Measurements from ENCODE around the gene BYSL.
"Not testable (repeated sequence)": the region's sequence is repeated elsewhere in the genome, so short reads cannot be mapped to it uniquely, and the experiment has no call there.

BYSL gene

DNA sequence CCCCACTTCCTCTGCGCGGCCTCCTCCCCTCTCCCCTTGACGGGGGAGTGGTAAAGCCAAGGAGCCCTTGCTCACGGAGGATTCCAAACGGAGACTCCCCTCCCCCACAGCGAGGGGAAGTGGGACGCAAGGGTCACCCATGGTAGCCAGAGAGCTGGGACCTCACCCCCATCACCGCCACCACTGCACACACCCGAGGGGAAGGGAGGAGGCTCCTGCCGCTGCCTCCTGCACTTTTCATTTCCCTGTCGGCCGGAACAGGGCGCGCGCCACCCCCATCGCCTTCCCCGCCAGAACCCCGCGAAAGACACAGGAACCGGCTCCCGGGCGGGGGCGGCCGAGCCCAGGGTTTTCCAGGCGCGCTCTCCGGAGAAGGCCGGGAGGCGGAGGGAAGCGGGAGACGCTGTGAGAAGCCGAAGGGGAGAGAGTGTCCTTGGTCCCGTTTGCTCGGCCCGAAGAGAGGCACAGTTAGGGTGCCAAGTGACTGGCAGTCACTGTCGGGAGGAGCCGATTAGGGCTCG lies 19.5 kb downstream of the BYSL start:
- H3K36me3 ChIP-seq (replicated peaks; ENCODE audit: low read depth, low read length) = peaks cover 5% of the 10 kb centered on the region
- H3K79me2 ChIP-seq (ENCODE audit: low read length) = peaks cover 13% of the 10 kb centered on the region; the same call in 1 of the 2 replicates
- H3K27ac ChIP-seq (ENCODE audit: low read length) = no peak overlapping the region
- H3K27me3 ChIP-seq (ENCODE audit: low read depth, low read length) = no peaks in the 10 kb centered on the region
- peak overlapping the region; percentile 79 for H3K9ac ChIP-seq (ENCODE audit: low read length)
- H2AFZ ChIP-seq (ENCODE audit: low read depth, low read length) = peak overlapping the region; percentile 44; the same call in 1 of the 2 replicates
- H3K9me3 ChIP-seq (ENCODE audit: insufficient read depth, low read length) = no peaks in the 10 kb centered on the region
- peaks cover 17% of the 10 kb centered on the region for H3K4me1 ChIP-seq (ENCODE audit: low read length)
- peak overlapping the region; percentile 85 for H3K4me2 ChIP-seq (ENCODE audit: low read length)
- H4K20me1 ChIP-seq (ENCODE audit: insufficient read depth, low read length) = peaks cover 6% of the 10 kb centered on the region
- TF ChIP-seq, protein P1, sequence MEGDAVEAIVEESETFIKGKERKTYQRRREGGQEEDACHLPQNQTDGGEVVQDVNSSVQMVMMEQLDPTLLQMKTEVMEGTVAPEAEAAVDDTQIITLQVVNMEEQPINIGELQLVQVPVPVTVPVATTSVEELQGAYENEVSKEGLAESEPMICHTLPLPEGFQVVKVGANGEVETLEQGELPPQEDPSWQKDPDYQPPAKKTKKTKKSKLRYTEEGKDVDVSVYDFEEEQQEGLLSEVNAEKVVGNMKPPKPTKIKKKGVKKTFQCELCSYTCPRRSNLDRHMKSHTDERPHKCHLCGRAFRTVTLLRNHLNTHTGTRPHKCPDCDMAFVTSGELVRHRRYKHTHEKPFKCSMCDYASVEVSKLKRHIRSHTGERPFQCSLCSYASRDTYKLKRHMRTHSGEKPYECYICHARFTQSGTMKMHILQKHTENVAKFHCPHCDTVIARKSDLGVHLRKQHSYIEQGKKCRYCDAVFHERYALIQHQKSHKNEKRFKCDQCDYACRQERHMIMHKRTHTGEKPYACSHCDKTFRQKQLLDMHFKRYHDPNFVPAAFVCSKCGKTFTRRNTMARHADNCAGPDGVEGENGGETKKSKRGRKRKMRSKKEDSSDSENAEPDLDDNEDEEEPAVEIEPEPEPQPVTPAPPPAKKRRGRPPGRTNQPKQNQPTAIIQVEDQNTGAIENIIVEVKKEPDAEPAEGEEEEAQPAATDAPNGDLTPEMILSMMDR (IDR thresholded peaks at IDR 0.05; ENCODE audit: low read depth, low read length) = peak; percentile 14; the same call in 1 of the 2 replicates
- TF ChIP-seq EZH2phosphoT487 (IDR thresholded peaks at IDR 0.05; ENCODE audit: low read depth) = no peak
- H3K4me3 ChIP-seq (ENCODE audit: low read length) = peak overlapping the region; percentile 90

DNA sequence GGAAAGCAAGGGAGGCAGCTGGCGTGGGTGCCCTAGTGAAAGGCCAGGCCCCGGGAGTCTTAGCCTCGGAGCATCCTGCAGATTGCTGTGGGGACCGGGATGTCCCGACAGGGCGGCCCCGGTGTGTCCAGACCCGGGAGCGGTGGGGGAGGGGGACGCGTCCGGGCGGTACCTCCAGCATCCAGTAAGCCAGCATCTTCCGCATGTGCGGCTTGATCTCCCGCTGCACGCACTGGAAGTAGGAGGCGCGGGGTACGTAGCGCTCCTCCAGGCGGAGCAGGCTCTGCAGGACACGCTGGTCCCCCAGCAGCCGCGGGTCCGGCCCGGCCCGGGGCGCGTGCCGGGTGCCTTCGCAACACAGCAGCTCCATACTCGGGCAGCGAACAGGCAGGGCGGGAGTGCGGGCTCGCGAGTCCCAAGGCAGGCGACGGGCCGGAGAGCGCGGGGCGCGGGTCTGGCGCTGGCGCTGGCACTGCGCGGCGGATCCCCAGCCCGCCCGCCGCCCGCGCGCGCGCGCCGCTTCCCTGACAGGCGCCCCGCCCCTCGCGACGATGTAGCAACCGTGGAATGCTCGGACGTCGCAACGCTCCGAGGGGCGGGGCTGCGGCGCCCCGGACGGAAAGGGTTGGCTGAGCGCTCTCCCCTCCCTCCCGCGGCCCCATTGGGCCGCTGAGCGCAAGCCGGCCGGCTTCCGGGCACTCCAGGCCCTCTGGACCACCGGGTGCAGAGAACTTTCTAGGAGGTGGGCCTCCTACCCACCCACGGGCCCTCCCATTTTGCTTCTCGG lies 20.2 kb downstream of the BYSL start, which contains the start of gene CCND3:
TSS of gene CCND3 (minus strand) at position 529 of the 787 bp plus-strand sequence. CDS start at position 370, 159 bp downstream.
- Histone ChIP-seq H3K36me3 (replicated peaks; ENCODE audit: low read depth, low read length) (peaks cover 4% of the 10 kb centered on the region), H3K79me2 (ENCODE audit: low read length) (peaks cover 13% of the 10 kb centered on the region; the same call in 1 of the 2 replicates), H3K4me2 (ENCODE audit: low read length) (peak within 1 kb of the TSS; percentile 88), H3K4me1 (ENCODE audit: low read length) (peaks cover 13% of the 10 kb centered on the region), H3K9ac (ENCODE audit: low read length) (peak within 1 kb of the TSS; percentile 79), H3K27me3 (ENCODE audit: low read depth, low read length) (no peaks in the 10 kb centered on the region), H3K9me3 (ENCODE audit: insufficient read depth, low read length) (no peaks in the 10 kb centered on the region), H3K4me3 (ENCODE audit: low read length) (peak within 1 kb of the TSS; percentile 90), H2AFZ (ENCODE audit: low read depth, low read length) (peak within 1 kb of the TSS; percentile 97), H3K27ac (ENCODE audit: low read length) (peak within 1 kb of the TSS; percentile 7; the same call in 1 of the 2 replicates), H4K20me1 (ENCODE audit: insufficient read depth, low read length) (peaks cover 5% of the 10 kb centered on the region; the same call in 1 of the 2 replicates)
- TF ChIP-seq, protein P1 (IDR thresholded peaks at IDR 0.05; ENCODE audit: low read depth, low read length) = no peak
- TF ChIP-seq EZH2phosphoT487 (IDR thresholded peaks at IDR 0.05; ENCODE audit: low read depth) = no peak

DNA sequence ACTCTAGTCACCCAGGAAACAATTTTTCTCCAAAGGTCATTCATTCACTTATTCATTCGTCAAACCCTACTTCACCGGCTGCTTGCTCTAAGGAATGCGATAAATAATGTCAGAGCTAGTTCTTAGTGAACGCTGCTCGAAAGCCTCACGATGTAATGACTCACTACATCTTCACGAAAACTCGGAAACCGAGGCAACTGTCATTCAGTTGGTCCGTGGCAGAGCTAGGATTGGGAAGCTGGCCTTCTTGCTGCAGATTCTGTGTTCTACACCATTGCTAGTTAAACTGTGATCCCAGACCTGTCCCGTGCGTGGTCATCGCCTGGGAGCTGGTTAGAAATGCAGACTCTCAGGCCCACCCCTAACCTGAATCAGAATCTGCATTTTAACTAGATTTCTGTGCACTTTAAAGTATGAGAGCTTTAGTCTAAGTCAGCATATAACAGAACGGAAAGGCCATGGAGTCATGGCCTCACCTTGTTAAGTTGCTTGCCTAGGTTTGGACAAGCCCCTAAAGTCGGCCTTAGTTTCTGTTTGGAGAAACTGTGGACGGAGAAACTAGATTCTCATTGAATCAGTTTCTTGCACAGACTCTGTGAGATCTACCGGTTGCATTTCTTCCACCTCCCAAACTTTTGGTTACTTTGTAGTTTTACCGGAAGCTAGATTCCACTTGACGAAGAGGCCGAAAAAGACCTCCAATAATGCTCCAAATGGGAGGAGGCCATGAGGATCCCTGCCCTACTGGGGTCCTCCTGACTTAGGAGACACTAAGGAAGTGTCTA lies 21.0 kb downstream of the BYSL start:
- Histone ChIP-seq H3K27ac (ENCODE audit: low read length) (peak overlapping the region; percentile 7; the same call in 1 of the 2 replicates), H2AFZ (ENCODE audit: low read depth, low read length) (peak overlapping the region; percentile 97), H3K4me2 (ENCODE audit: low read length) (peak overlapping the region; percentile 88), H3K79me2 (ENCODE audit: low read length) (peaks cover 13% of the 10 kb centered on the region; the same call in 1 of the 2 replicates), H3K4me1 (ENCODE audit: low read length) (peaks cover 13% of the 10 kb centered on the region), H4K20me1 (ENCODE audit: insufficient read depth, low read length) (no peaks in the 10 kb centered on the region), H3K9me3 (ENCODE audit: insufficient read depth, low read length) (no peaks in the 10 kb centered on the region), H3K27me3 (ENCODE audit: low read depth, low read length) (no peaks in the 10 kb centered on the region), H3K9ac (ENCODE audit: low read length) (peak overlapping the region; percentile 69), H3K36me3 (replicated peaks; ENCODE audit: low read depth, low read length) (no peaks in the 10 kb centered on the region), H3K4me3 (ENCODE audit: low read length) (peak overlapping the region; percentile 90)
- TF ChIP-seq EZH2phosphoT487 (IDR thresholded peaks at IDR 0.05; ENCODE audit: low read depth) = no peak
- TF ChIP-seq, protein P1 (IDR thresholded peaks at IDR 0.05; ENCODE audit: low read depth, low read length) = no peak

DNA sequence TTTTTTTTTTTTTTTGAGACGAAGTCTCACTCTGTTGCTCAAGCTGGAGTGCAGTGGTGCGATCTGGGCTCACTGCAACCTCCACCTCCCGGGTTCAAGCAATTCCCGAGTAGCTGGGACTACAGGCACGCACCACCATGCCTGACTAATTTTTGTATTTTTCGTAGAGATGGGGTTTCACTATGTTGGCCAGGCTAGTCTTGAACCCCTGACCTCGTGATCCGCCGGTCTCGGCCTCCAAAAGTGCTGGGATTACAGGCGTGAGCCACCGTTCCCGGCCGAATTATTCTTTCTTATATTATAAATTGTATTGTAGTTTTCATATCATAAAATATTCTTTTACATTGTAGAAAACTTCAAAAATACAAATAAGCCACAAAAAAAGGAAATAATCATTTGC lies 21.6 kb downstream of the BYSL start:
- peaks cover 13% of the 10 kb centered on the region; the same call in 1 of the 2 replicates for H3K79me2 ChIP-seq (ENCODE audit: low read length)

More for the DNA sequence above, 21.6 kb downstream of the BYSL start:
- not testable (repeated sequence) for H3K36me3 ChIP-seq (replicated peaks; ENCODE audit: low read depth, low read length); H3K27me3 ChIP-seq (ENCODE audit: low read depth, low read length); H3K9me3 ChIP-seq (ENCODE audit: insufficient read depth, low read length); H2AFZ ChIP-seq (ENCODE audit: low read depth, low read length); H3K4me2 ChIP-seq (ENCODE audit: low read length); H3K4me3 ChIP-seq (ENCODE audit: low read length); H3K9ac ChIP-seq (ENCODE audit: low read length); H4K20me1 ChIP-seq (ENCODE audit: insufficient read depth, low read length); H3K27ac ChIP-seq (ENCODE audit: low read length)
- H3K4me1 ChIP-seq (ENCODE audit: low read length) = peaks cover 13% of the 10 kb centered on the region
